DND-41 (cell line): Measurements from ENCODE around the gene IL2.

ENCODE experiments used
- CTCF ChIP-seq: IDR thresholded peaks from 2 replicates; pipeline ENCODE4 v1.5.1; 2012; ENCODE audit warnings: borderline replicate concordance, low read length, moderate library complexity, mild to moderate bottlenecking; ENCODE audit not compliant: poor library complexity, severe bottlenecking; ENCODE audit errors: extremely low read depth
- EZH2 ChIP-seq: IDR thresholded peaks from 3 replicates; pipeline ENCODE4 v1.6.1; 2012; ENCODE audit warnings: borderline replicate concordance, low read depth, mild to moderate bottlenecking, moderate library complexity, low read length, inconsistent platforms; ENCODE audit not compliant: severe bottlenecking

- no peak for TF ChIP-seq CTCF
- no peak for TF ChIP-seq EZH2
Measured at GRCh38 chr4:122500852-122501501, 44.5 kb upstream of the IL2 start.
